H1 (cell line): ENCODE data around the gene CDC40. TPM values are rescaled to one million over a fixed set of nuclear protein-coding genes. Genes with fewer than 3 reads are reported as not detected.

Experiments
- CTCF ChIA-PET: fragments of 300-600 bp; sonication (Branson Sonifier 250); formaldehyde crosslinking; loops from one replicate; lab custom pipeline; 2021; ENCODE audit not compliant: partially characterized antibody; lab: Charles Lee
- POLR2A ChIA-PET: fragments of 300-600 bp; sonication (Branson Sonifier 250); formaldehyde crosslinking; loops from one replicate; lab custom pipeline; 2021; ENCODE audit warnings: inconsistent platforms; ENCODE audit not compliant: partially characterized antibody; lab: Charles Lee
- DNase-seq, 2 experiments: peaks; one replicate each; pipeline versions ENCODE4 v3.0.0 to v3.0.0-alpha.2; 2010 to 2022; ENCODE audit warnings: low spot score in 2 of 2, low read depth in 1 of 2, mixed read lengths in 1 of 2
- FAIRE-seq: peaks from 2 replicates; lab custom pipeline; 2011; peaks lifted over from hg19 to GRCh38; lab: Jason Lieb, UNC
- H2AFZ ChIP-seq: 2 replicates; pipeline ENCODE4 v1.8.1; 2012; ENCODE audit warnings: low read length, inconsistent platforms
- H2AK5ac ChIP-seq: 2 replicates; pipeline ENCODE4 v1.6.1; 2013; ENCODE audit warnings: low read depth, low read length
- H2BK120ac ChIP-seq: replicated peaks from 2 replicates; pipeline ENCODE3; 2013; ENCODE audit warnings: low read depth, low read length, inconsistent platforms
- H2BK12ac ChIP-seq: 2 replicates; pipeline ENCODE4 v1.6.1; 2013; ENCODE audit warnings: low read depth, low read length
- H2BK15ac ChIP-seq: 2 replicates; pipeline ENCODE4 v1.6.1; 2013; ENCODE audit warnings: low read length
- H2BK20ac ChIP-seq: 2 replicates; pipeline ENCODE4 v1.6.1; 2013; ENCODE audit warnings: low read length
- H2BK5ac ChIP-seq: 2 replicates; pipeline ENCODE4 v1.6.1; 2013; ENCODE audit warnings: low read depth, low read length
- H3K14ac ChIP-seq: 2 replicates; pipeline ENCODE4 v1.6.1; 2013; ENCODE audit warnings: inconsistent platforms; ENCODE audit not compliant: insufficient read length
- H3K18ac ChIP-seq: 2 replicates; pipeline ENCODE4 v1.6.1; 2013; ENCODE audit warnings: low read length; ENCODE audit errors: extremely low read depth
- H3K23ac ChIP-seq: 2 replicates; pipeline ENCODE4 v1.6.1; 2013; ENCODE audit warnings: inconsistent platforms; ENCODE audit not compliant: insufficient read length
- H3K23me2 ChIP-seq: 2 replicates; pipeline ENCODE4 v1.6.1; 2013; ENCODE audit warnings: low read depth, low read length
- H3K27ac ChIP-seq: 2 replicates; pipeline ENCODE4 v1.6.1; 2011; ENCODE audit warnings: low read depth, low read length, inconsistent platforms
- H3K27me3 ChIP-seq, 4 experiments: replicated peaks in 1 of 4; 1 replicate in 1 of 4; 2 replicates in 3 of 4; pipeline versions ENCODE4 v1.6.1 to v1.8.1; 2011 to 2013; ENCODE audit warnings: low read length in 3 of 4, mild to moderate bottlenecking in 3 of 4, inconsistent platforms in 2 of 4, mixed read lengths in 2 of 4, moderate library complexity in 1 of 4; ENCODE audit not compliant: control insufficient read depth in 3 of 4, insufficient read depth in 3 of 4; ENCODE audit errors: extremely low read depth in 1 of 4
- H3K36me3 ChIP-seq, 4 experiments: 2 replicates each; pipeline versions ENCODE4 v1.6.1 to v1.8.1; 2011 to 2013; ENCODE audit warnings: mild to moderate bottlenecking in 4 of 4, low read length in 3 of 4, moderate library complexity in 2 of 4, control low read depth in 1 of 4, inconsistent platforms in 1 of 4; ENCODE audit not compliant: insufficient read depth in 4 of 4, control insufficient read depth in 2 of 4
- H3K4ac ChIP-seq: replicated peaks from 2 replicates; pipeline ENCODE3; 2013; ENCODE audit warnings: low read length, low read depth, mixed read lengths, inconsistent platforms; ENCODE audit not compliant: insufficient read length
- H3K4me1 ChIP-seq, 4 experiments: replicated peaks in 1 of 4; 1 replicate in 1 of 4; 2 replicates in 3 of 4; pipeline versions ENCODE4 v1.6.1 to v1.8.1; 2011 to 2013; ENCODE audit warnings: low read length in 3 of 4, inconsistent platforms in 2 of 4, mixed read lengths in 1 of 4; ENCODE audit not compliant: insufficient read depth in 4 of 4, control insufficient read depth in 3 of 4
- H3K4me2 ChIP-seq, 2 experiments: 2 replicates each; pipeline versions ENCODE4 v1.6.1 to v1.8.1; 2011 to 2013; ENCODE audit warnings: low read depth in 2 of 2, low read length in 2 of 2, control low read depth in 1 of 2, inconsistent platforms in 1 of 2, mild to moderate bottlenecking in 1 of 2; ENCODE audit not compliant: insufficient read depth in 1 of 2
- H3K4me3 ChIP-seq, 4 experiments: fragments of 200-600, 300-600 bp in 1 of 4; sonication (generic), shearing (Covaris generic), sonication (Bioruptor Twin) in 1 of 4; 2 replicates each; pipeline versions ENCODE4 v1.5.1 to v1.8.1; 2011 to 2016; ENCODE audit warnings: low read length in 4 of 4, low read depth in 3 of 4, control low read depth in 2 of 4, inconsistent platforms in 2 of 4, mild to moderate bottlenecking in 2 of 4, mixed read lengths in 1 of 4, moderate library complexity in 1 of 4; ENCODE audit not compliant: insufficient read depth in 2 of 4; ENCODE audit errors: extremely low read depth in 1 of 4
- H3K56ac ChIP-seq: replicated peaks from 2 replicates; pipeline ENCODE3; 2013; ENCODE audit warnings: low read depth, mild to moderate bottlenecking, mixed read lengths, low read length, inconsistent platforms; ENCODE audit not compliant: insufficient read length
- H3K79me1 ChIP-seq: 2 replicates; pipeline ENCODE4 v1.6.1; 2013; ENCODE audit warnings: low read depth, low read length, control low read depth
- H3K79me2 ChIP-seq, 2 experiments: 2 replicates each; pipeline versions ENCODE4 v1.6.1 to v1.8.1; 2012 to 2013; ENCODE audit warnings: low read length in 2 of 2, mild to moderate bottlenecking in 2 of 2, inconsistent platforms in 1 of 2; ENCODE audit not compliant: insufficient read depth in 2 of 2, control insufficient read depth in 1 of 2
- H3K9ac ChIP-seq, 4 experiments: replicated peaks in 1 of 4; 1 replicate in 1 of 4; 2 replicates in 3 of 4; pipeline versions ENCODE4 v1.6.1 to v1.8.1; 2011 to 2013; ENCODE audit warnings: low read depth in 3 of 4, low read length in 3 of 4, control low read depth in 2 of 4, mild to moderate bottlenecking in 2 of 4, moderate library complexity in 2 of 4, inconsistent platforms in 1 of 4; ENCODE audit errors: extremely low read depth in 1 of 4
- H3K9me3 ChIP-seq, 2 experiments: 2 replicates each; pipeline versions ENCODE4 v1.6.1 to v1.8.1; 2012 to 2013; ENCODE audit warnings: mild to moderate bottlenecking in 2 of 2, moderate library complexity in 2 of 2, control low read depth in 1 of 2, inconsistent platforms in 1 of 2, low read depth in 1 of 2, low read length in 1 of 2, mixed read lengths in 1 of 2; ENCODE audit not compliant: insufficient read depth in 2 of 2
- H4K20me1 ChIP-seq, 2 experiments: replicated peaks in 1 of 2; 2 replicates each; pipeline versions ENCODE3 to v1.8.1; 2011 to 2013; ENCODE audit warnings: inconsistent platforms in 2 of 2, low read length in 2 of 2, mild to moderate bottlenecking in 1 of 2; ENCODE audit not compliant: insufficient read depth in 2 of 2, control insufficient read depth in 1 of 2
- H4K5ac ChIP-seq: 2 replicates; pipeline ENCODE4 v1.6.1; 2013; ENCODE audit warnings: low read length, low read depth, mixed read lengths, inconsistent platforms; ENCODE audit not compliant: insufficient read length
- H4K8ac ChIP-seq: 2 replicates; pipeline ENCODE4 v1.8.0; 2013; ENCODE audit warnings: mild to moderate bottlenecking, moderate library complexity, low read length, inconsistent platforms; ENCODE audit not compliant: insufficient read depth; ENCODE audit errors: extremely low read depth
- H4K91ac ChIP-seq: replicated peaks from 2 replicates; pipeline ENCODE3; 2013; ENCODE audit warnings: low read length, mixed read lengths, inconsistent platforms; ENCODE audit not compliant: insufficient read length
- CEBPB ChIP-seq: IDR thresholded peaks from 2 replicates; pipeline ENCODE4 v1.6.1; 2012; ENCODE audit warnings: low read depth, low read length
- JUN ChIP-seq: IDR thresholded peaks from 2 replicates; pipeline ENCODE4 v1.6.1; 2011; ENCODE audit warnings: low read depth, mild to moderate bottlenecking, improper control_type of control experiment, low read length
- TAF7 ChIP-seq: optimal IDR thresholded peaks from 2 replicates; pipeline ENCODE3; 2011; ENCODE audit warnings: low read depth, mild to moderate bottlenecking, inconsistent platforms, low read length, moderate library complexity, borderline replicate concordance
- TCF12 ChIP-seq: IDR thresholded peaks from 2 replicates; pipeline ENCODE4 v1.6.1; 2011; ENCODE audit warnings: low read depth, mild to moderate bottlenecking, low read length
- WGBS, 2 experiments: shearing (Covaris generic) in 1 of 2; methylation state at CpG; one replicate each; pipeline versions ENCODE4 v1.1.6 to v1.1.7; 2013 to 2015; ENCODE audit warnings: low lambda C conversion rate in 2 of 2, mixed read lengths in 2 of 2, inconsistent platforms in 1 of 2, low coverage in 1 of 2, missing lambda C conversion rate in 1 of 2; ENCODE audit not compliant: insufficient replicate concordance in 2 of 2, insufficient coverage in 1 of 2, insufficient read length in 1 of 2; ENCODE audit errors: extremely low coverage in 1 of 2, missing lambda C conversion rate in 1 of 2; 5-methylcytosine and 5-hydroxymethylcytosine counted together
- polyA plus RNA-seq, 7 experiments: library from polyadenylated mRNA; depleted of rRNA in 3 of 7; stranded (reverse) in 5 of 7; unstranded in 2 of 7; fragments of >200 nt in 5 of 7; fragments of 200-250 nt in 2 of 7; gene quantifications; 1 replicate in 5 of 7; 2 replicates in 1 of 7; 4 replicates in 1 of 7; pipeline versions ENCODE4 v1.2.1 to v1.2.3, GENCODE V29; 2011 to 2013; ENCODE audit warnings: missing spikeins in 2 of 7, mixed read lengths in 2 of 7
- total RNA-seq: library from RNA; stranded (reverse); fragmentation: NEBNext Ultra II Directional; extraction: Animal tissue kit (Norgen Biotek cat#: 25700); gene quantifications from 2 replicates; pipeline ENCODE4 v1.2.1, GENCODE V29; 2021

CDC40 gene
- total and polyA plus RNA-seq, 2 of the 8 experiments (the other 6 are each of a cell fraction or from before 2014, with no cell fraction given) = 7.3 to 27.2 TPM

DNA sequence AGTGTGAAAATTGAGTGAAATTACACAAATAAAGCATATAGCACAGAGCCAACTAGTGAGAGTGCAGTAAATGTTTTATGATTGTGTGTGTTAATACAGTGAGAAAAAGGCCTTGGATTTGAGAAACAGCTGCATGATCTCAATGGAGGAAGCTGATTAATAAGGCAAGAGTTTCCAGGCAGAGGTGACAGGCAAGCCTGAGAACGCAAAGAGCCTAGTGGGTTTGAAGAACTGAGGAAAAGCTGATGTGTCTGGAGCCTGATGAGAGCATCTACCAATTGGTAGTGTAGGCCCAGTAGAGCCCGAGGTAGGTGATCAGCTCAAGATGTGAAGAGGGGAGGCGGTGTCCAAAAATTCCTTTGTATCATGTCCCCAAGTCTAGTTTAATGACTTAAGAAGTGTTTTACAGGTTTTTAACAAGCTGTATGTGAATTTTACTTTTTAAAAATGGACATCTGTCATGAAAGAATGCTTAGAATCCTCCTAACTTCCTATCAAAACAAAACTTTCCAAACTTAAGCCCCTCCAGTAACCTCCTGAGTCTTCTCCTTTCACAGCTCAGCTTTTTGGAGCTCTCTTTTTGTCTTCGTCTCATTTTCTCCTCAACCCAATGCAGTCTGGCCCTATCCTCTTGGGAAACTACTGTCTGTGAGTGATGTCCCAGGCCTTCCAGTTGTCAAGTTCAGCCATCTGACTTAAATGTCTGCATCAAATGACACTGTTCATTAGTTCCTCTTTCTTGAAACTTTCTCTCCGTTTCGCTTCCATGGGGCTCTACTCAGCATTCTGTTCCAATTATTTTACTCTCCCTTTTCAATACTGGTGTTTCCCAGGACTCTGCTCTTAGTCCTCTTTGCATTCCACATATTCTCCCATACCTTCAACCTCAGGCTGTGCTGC is 1.2 kb downstream of the CDC40 start:
- H3K9me3 ChIP-seq = no peaks in the 10 kb centered on the region
- peaks cover 8% of the 10 kb centered on the region; the same call in 1 of the 2 replicates for H3K23me2 ChIP-seq
- no peak overlapping the region for H2BK20ac ChIP-seq
- no peak overlapping the region for H2AK5ac ChIP-seq
- H3K4me3 ChIP-seq = peak overlapping the region; percentile 85 to 100 (median 100)
- H3K4ac ChIP-seq = no peak overlapping the region
- H4K20me1 ChIP-seq = no peaks in the 10 kb centered on the region
- H3K4me2 ChIP-seq = peak overlapping the region; percentile 66 to 77
- H4K5ac ChIP-seq = no peak overlapping the region
- no peak overlapping the region for H2AFZ ChIP-seq
- H3K36me3 ChIP-seq = no peaks in the 10 kb centered on the region
- no peaks in the 10 kb centered on the region for H3K27me3 ChIP-seq
- FAIRE-seq (no peak), DNase-seq (no peak)
- H3K56ac ChIP-seq = no peak overlapping the region
- H4K8ac ChIP-seq = no peak overlapping the region
- peaks cover 0 to 2% (median 0%) of the 10 kb centered on the region in 4 experiments; a peak in 2 of 7 replicates for H3K4me1 ChIP-seq
- H3K9ac ChIP-seq = peak overlapping the region in 2 of 4 experiments; percentile 8 to 96; a peak in 4 of 7 replicates
- WGBS, 2 experiments = 81% methylated on average over 6 of the region's 6 CpGs; no CpG with 5 or more reads in 1 of the 2 experiments
- H2BK5ac ChIP-seq = no peak overlapping the region
- H3K27ac ChIP-seq = no peak overlapping the region
- no peak overlapping the region for H2BK120ac ChIP-seq
- no peak overlapping the region for H3K18ac ChIP-seq
- no peak overlapping the region for H4K91ac ChIP-seq
- H2BK15ac ChIP-seq = no peak overlapping the region
- POLR2A ChIA-PET = interaction anchor here (1.0 kb wide), 1 partner anchor 204 kb away, joined by 3 read pairs; no protein-coding TSS in a partner anchor
- H2BK12ac ChIP-seq = no peak overlapping the region
- TF ChIP-seq TCF12 (no peak), CEBPB (no peak), JUN (no peak), TAF7 (no peak)
- H3K23ac ChIP-seq = no peak overlapping the region
- H3K14ac ChIP-seq = no peak overlapping the region
- peaks cover 21 to 84% of the 10 kb centered on the region in 2 experiments for H3K79me2 ChIP-seq
- CTCF ChIA-PET = interaction anchor here (0.8 to 5.8 kb wide), 2 partner anchors 91 to 210 kb away, joined by 3 to 45 read pairs; no protein-coding TSS in a partner anchor
- peaks cover 6% of the 10 kb centered on the region; the same call in 1 of the 2 replicates for H3K79me1 ChIP-seq
